HepG2 (cell line): ENCODE results near the gene WBP1. TPM values are rescaled to one million over a fixed set of nuclear protein-coding genes. Genes with fewer than 3 reads are reported as not detected.
A peak's percentile ranks its signal among the peaks of the same experiment; 100 is the strongest.

Experiments used
- AGO2 ChIP-seq: fragments of 200-400 bp; formaldehyde crosslinking; optimal IDR thresholded peaks from 2 replicates; pipeline ENCODE3; 2017; ENCODE audit warnings: mild to moderate bottlenecking, low read depth, low read length, moderate library complexity
- HNRNPLL ChIP-seq: fragments of 200-400 bp; formaldehyde crosslinking; IDR thresholded peaks from 2 replicates; pipeline ENCODE4 v1.6.1; 2017; ENCODE audit warnings: mild to moderate bottlenecking, low read depth, low read length; ENCODE audit not compliant: poor library complexity, severe bottlenecking
- PITX1 ChIP-seq: sonication (generic); formaldehyde crosslinking; IDR thresholded peaks from 2 replicates; pipeline ENCODE4 v1.5.1; 2020; ENCODE audit warnings: mild to moderate bottlenecking, missing genetic modification reagents
- ZFP36 ChIP-seq: fragments of 150-350 bp; IDR thresholded peaks from 2 replicates; pipeline ENCODE4 v1.6.1; 2018; ENCODE audit warnings: borderline replicate concordance, low read length, low read depth; ENCODE audit not compliant: partially characterized antibody
- ZGPAT ChIP-seq: IDR thresholded peaks from 2 replicates; pipeline ENCODE4 v1.6.1; 2016; ENCODE audit warnings: mild to moderate bottlenecking
- polyA plus RNA-seq, 8 experiments: library from polyadenylated mRNA; depleted of rRNA in 3 of 8; stranded (reverse) in 7 of 8; unstranded in 1 of 8; fragments of >200 nt; fragmentation: Illumina TruSeq in 4 of 8; extraction: Trizol in 4 of 8; gene quantifications; 2 replicates each; pipeline versions ENCODE4 v1.2.1 to v1.2.3, GENCODE V29; 2011 to 2016; ENCODE audit warnings: low read depth in 4 of 8, missing spikeins in 1 of 8, mixed read lengths in 1 of 8; ENCODE audit not compliant: insufficient read depth in 1 of 8
- total RNA-seq, 5 experiments: library from RNA; depleted of rRNA; stranded (reverse); fragments of >200 nt; fragmentation: Illumina TruSeq; extraction: Trizol; gene quantifications; 2 replicates each; pipeline ENCODE4 v1.2.3, GENCODE V29; 2016; ENCODE audit warnings: low read depth in 1 of 5
- TF ChIP-seq, protein P1 (sequence below): sonication (generic); formaldehyde crosslinking; IDR thresholded peaks from 2 replicates; pipeline ENCODE4 v1.4.0; 2020; ENCODE audit warnings: missing genetic modification reagents

WBP1 gene
- total and polyA plus RNA-seq, 2 of the 13 experiments (the other 11 are each of a cell fraction or from before 2014, with no cell fraction given) = 38.8 to 85.7 TPM

- TF ChIP-seq, protein P1, sequence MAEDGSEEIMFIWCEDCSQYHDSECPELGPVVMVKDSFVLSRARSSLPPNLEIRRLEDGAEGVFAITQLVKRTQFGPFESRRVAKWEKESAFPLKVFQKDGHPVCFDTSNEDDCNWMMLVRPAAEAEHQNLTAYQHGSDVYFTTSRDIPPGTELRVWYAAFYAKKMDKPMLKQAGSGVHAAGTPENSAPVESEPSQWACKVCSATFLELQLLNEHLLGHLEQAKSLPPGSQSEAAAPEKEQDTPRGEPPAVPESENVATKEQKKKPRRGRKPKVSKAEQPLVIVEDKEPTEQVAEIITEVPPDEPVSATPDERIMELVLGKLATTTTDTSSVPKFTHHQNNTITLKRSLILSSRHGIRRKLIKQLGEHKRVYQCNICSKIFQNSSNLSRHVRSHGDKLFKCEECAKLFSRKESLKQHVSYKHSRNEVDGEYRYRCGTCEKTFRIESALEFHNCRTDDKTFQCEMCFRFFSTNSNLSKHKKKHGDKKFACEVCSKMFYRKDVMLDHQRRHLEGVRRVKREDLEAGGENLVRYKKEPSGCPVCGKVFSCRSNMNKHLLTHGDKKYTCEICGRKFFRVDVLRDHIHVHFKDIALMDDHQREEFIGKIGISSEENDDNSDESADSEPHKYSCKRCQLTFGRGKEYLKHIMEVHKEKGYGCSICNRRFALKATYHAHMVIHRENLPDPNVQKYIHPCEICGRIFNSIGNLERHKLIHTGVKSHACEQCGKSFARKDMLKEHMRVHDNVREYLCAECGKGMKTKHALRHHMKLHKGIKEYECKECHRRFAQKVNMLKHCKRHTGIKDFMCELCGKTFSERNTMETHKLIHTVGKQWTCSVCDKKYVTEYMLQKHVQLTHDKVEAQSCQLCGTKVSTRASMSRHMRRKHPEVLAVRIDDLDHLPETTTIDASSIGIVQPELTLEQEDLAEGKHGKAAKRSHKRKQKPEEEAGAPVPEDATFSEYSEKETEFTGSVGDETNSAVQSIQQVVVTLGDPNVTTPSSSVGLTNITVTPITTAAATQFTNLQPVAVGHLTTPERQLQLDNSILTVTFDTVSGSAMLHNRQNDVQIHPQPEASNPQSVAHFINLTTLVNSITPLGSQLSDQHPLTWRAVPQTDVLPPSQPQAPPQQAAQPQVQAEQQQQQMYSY (CRISPR knock-in tag) = no peak
- TF ChIP-seq ZGPAT = peak; percentile 24; the same call in 1 of the 2 replicates
- no peak for TF ChIP-seq ZFP36
- TF ChIP-seq AGO2 = peak; percentile 92
- peak; percentile 49 for TF ChIP-seq PITX1 (CRISPR knock-in tag)
- peak; percentile 95 for TF ChIP-seq HNRNPLL
These were observed 41.2 kb downstream of the WBP1 start, which contains the start of gene LBX2 (continued) for GRCh38 chr2:74499267-74499939.
